ENCODE results near the gene DSCAML1. TPM values are rescaled to one million over a fixed set of nuclear protein-coding genes. Genes with fewer than 3 reads are reported as not detected.

Gene DSCAML1
- total RNA-seq, 2 donors from 2014 or later, result 0.08 TPM; not detected in 1

DNA sequence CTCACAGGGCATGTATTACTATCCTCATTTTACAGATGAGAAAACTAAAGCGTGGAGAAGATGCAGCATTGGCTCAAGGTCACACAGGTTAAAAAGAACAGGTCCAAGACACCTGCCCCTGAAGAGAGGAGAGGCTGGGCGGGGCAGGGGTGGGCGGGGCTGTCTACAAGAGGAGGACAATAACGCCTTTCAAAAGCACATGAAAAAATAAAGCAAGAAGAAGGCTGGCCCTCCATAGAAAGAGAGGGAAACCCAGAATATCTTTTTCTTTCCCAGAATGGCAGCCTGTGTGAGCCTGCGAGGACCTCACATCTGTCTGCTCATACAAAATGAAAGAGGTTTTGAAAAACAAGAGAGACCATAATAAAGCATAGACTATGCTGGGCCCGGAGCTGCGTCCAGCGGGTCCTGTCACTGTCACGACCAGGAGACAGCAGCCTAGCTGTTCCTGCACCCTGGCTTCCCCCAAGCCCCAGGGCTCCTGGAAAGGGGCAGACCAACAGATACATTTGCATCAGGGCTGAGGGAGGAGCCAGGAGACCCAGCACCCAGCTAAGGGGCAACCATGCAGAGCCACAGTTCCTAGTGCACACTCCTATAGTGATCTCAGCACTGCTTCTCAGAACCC lies 61.6 kb downstream of the DSCAML1 start:
- ATAC-seq, result no peak
- no peak for DNase-seq (ENCODE audit: low spot score)
- H3K4me1 Mint-ChIP-seq (ENCODE audit: low read depth in 2 of 2), result no peaks in the 10 kb centered on the region
- no peaks in the 10 kb centered on the region for H3K36me3 Mint-ChIP-seq
- no peaks in the 10 kb centered on the region for H3K9me3 Mint-ChIP-seq
- H3K4me3 Mint-ChIP-seq, result no peak overlapping the region
- no peak overlapping the region for H3K27ac Mint-ChIP-seq
- peaks cover 12 to 16% of the 10 kb centered on the region in 2 donors for H3K27me3 Mint-ChIP-seq

DNA sequence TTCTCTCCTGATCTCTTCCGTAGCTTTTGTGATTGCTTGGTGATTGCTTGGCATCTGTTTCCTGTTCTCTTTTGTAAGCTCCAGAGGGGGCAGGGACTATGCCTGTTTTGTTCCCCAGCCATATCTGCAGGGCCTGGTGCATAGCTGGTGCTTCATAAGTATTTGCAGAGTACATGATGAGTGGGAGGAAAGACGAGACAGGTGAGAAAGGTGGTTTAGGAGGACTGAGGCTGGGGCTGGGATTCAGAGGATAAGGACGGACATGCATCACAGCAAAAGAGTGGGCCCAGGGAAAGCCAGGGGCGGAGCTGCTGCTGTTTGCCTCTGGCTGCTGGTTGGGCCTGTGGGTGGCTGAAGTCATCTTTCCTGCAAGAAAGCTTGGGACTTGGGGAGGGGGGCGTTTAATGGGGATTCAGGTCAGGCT lies 62.4 kb downstream of the DSCAML1 start:
- ATAC-seq, result no peak
- H3K9me3 Mint-ChIP-seq, result no peaks in the 10 kb centered on the region
- H3K27ac Mint-ChIP-seq, result no peak overlapping the region
- DNase-seq (ENCODE audit: low spot score), result no peak
- peaks cover 12 to 13% of the 10 kb centered on the region in 2 donors for H3K27me3 Mint-ChIP-seq
- H3K4me3 Mint-ChIP-seq, result no peak overlapping the region
- no peaks in the 10 kb centered on the region for H3K4me1 Mint-ChIP-seq (ENCODE audit: low read depth in 2 of 2)
- no peaks in the 10 kb centered on the region for H3K36me3 Mint-ChIP-seq

DNA sequence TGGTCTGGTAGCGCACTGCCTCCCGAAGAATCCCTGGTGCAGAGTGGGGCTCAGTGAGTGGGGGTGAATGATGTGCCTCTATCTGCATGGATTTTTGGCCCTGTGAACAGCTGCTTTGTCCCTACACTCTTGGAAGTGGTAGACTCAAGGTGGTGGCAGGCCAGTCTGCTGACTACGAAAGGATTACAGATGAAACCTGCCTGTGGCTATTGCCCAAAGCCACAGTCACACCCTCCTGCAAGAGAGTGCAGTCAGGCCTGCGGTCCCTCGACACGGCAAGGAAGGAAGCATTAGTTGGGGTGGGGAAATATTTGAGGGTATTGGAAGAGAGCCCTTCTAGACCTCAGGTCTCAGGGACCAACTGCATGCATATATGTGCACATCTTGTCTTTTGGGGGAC lies 63.7 kb downstream of the DSCAML1 start:
- peaks cover 7 to 12% of the 10 kb centered on the region in 2 donors for H3K27me3 Mint-ChIP-seq
- no peaks in the 10 kb centered on the region for H3K4me1 Mint-ChIP-seq (ENCODE audit: low read depth in 2 of 2)
- no peak for ATAC-seq
- no peak for DNase-seq (ENCODE audit: low spot score)
- no peak overlapping the region for H3K4me3 Mint-ChIP-seq
- H3K36me3 Mint-ChIP-seq, result no peaks in the 10 kb centered on the region
- no peaks in the 10 kb centered on the region for H3K9me3 Mint-ChIP-seq
- no peak overlapping the region for H3K27ac Mint-ChIP-seq

DNA sequence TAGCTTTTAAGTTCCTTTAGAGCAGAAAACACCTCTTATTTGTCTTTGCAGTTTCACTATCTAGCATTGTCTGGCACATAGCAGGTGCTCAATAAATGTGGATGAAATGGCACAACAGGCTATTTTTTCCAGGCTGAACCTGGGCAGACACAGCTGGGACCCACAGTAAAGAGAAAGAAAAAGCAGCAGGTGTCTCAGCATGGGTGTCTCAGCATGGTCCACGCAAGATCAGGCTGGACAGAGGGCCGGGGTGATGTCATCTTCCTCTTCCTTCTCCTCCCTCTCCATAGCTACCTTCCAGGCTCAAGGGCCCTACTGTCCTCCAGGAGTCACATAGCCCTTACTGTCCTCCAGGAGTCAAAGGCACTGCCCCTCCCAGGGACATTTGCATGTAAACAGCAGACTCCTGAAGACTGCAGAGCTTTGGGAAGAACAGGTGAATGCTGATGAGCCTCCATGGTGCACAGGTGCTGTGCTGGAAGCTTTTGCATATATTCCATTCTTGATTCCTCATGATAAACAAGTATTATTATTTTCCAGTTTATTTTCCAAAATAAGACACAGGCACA lies 65.2 kb downstream of the DSCAML1 start:
- no peak for ATAC-seq
- no peaks in the 10 kb centered on the region for H3K36me3 Mint-ChIP-seq
- no peak for DNase-seq (ENCODE audit: low spot score)
- H3K9me3 Mint-ChIP-seq, result no peaks in the 10 kb centered on the region
- H3K27ac Mint-ChIP-seq, result no peak overlapping the region
- H3K4me1 Mint-ChIP-seq (ENCODE audit: low read depth in 2 of 2), result no peaks in the 10 kb centered on the region
- no peak overlapping the region for H3K4me3 Mint-ChIP-seq
- H3K27me3 Mint-ChIP-seq, result peaks cover 8 to 15% of the 10 kb centered on the region in 2 donors

DNA sequence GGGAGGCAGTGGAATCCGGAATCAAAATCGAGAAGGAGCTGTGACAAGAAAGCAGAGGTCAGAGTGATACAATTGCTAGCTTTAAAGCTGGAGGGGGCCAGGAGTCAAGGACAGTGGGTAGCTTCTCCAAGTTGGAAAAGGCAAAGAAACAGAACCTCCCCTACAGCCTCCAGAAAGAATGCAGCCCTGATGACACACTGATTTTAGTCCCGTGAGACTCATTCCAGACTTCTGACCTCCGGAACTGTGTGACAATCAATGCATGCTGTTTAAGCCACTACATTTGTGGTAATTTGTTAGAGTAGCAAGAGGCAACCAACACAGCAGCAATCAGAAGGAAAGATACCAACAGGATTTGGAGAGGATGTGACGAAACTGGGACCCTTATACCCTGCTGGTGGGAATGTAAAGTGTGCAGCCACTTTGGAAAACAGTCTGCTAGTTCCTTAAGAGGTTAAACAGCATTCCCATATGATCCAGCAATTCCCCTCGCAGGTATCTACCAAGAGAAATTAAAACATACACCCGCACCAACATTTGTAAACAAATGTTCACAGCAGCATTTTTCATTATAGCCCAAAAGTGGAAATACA lies 66.7 kb downstream of the DSCAML1 start:
- no peaks in the 10 kb centered on the region for H3K4me1 Mint-ChIP-seq (ENCODE audit: low read depth in 2 of 2)
- no peak overlapping the region for H3K27ac Mint-ChIP-seq
- ATAC-seq (no peak), DNase-seq (ENCODE audit: low spot score) (no peak)
- H3K27me3 Mint-ChIP-seq, result peaks cover 14 to 26% of the 10 kb centered on the region in 2 donors
- H3K4me3 Mint-ChIP-seq, result no peak overlapping the region
- no peaks in the 10 kb centered on the region for H3K9me3 Mint-ChIP-seq
- no peaks in the 10 kb centered on the region for H3K36me3 Mint-ChIP-seq

DNA sequence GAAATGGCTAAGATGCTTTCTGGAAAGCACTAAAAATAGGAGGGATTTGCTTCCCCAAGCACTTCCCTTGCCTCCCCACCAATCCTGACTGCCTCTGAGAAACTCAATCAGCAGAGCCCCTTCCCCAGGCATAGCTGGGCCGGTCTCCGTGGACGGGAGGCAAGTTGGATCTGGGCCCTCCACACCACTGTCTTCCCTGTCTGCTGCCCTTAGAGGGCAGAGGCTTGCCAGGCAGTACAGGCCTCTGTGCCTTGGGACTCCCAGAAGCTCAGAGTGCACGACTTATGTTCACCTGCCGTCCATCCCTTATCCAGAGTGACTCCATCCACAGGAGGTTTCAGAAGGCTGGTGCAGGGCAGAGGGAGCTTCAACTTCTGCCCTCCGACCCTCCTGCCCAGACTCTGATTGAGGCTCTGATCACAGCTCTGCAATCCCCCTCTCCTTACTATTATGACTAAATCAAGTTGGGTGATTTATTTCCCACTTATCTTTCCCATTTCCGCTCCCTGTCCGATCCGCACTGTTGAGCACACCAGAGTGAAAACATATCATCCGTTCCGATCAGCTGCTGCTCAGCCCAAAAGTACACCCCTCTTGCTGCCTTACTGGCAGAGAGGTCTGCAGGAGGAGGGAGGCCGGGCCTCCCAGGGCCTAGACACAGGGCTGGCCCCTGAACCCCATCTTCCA lies 71.8 kb downstream of the DSCAML1 start:
- peaks cover 18 to 19% of the 10 kb centered on the region in 2 donors for H3K27me3 Mint-ChIP-seq
- H3K9me3 Mint-ChIP-seq, result no peaks in the 10 kb centered on the region
- ATAC-seq (no peak), DNase-seq (ENCODE audit: low spot score) (no peak)
- no peaks in the 10 kb centered on the region for H3K4me1 Mint-ChIP-seq (ENCODE audit: low read depth in 2 of 2)
- no peaks in the 10 kb centered on the region for H3K36me3 Mint-ChIP-seq
- H3K4me3 Mint-ChIP-seq, result no peak overlapping the region
- no peak overlapping the region for H3K27ac Mint-ChIP-seq

DNA sequence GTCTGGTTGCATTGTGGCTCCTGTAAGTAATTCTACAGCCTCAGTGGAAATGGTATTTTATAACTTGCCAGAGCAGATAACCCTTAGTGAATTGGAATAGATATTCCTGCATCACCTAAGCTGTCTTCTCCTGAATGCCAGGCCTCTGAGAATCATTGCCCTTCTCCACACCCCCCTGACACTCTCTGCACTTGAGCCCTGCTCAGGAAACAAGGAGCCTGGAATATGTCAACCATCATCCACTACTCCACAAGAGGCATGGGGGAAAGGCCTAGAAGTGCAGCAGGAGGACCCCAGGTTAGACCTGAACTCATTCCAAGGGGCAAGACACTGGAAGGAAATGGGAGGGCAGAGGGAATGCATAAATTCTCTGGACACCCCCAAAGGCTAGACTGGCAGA lies 72.4 kb downstream of the DSCAML1 start:
- ATAC-seq (no peak), DNase-seq (ENCODE audit: low spot score) (no peak)
- Mint-ChIP-seq H3K27me3 (peaks cover 18 to 19% of the 10 kb centered on the region in 2 donors), H3K4me3 (no peak overlapping the region), H3K36me3 (no peaks in the 10 kb centered on the region), H3K9me3 (no peaks in the 10 kb centered on the region), H3K27ac (no peak overlapping the region), H3K4me1 (ENCODE audit: low read depth in 2 of 2) (no peaks in the 10 kb centered on the region)

DNA sequence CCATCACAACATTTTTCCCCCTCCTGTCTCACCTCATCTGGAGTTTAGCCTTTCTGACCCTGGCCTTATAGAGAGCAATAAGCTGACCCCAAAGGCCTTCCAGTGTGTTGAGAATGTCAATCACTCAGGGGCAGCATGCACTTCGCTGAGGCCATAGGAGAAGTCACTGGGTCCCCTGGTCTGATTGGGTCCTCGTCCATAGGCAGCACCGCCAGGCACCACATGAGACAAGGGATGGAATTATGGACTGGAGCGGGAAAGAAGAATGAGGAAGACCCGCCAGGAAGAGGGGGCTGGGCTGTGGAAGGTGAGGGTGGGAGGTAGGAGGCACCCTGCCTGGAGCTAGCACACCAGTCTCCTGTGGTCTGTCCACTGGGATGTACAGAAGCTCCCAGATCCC lies 72.9 kb downstream of the DSCAML1 start:
- DNase-seq (ENCODE audit: low spot score) (no peak), ATAC-seq (peak in 1 of 2 donors; percentile 17)
- Mint-ChIP-seq H3K36me3 (no peaks in the 10 kb centered on the region), H3K27ac (no peak overlapping the region), H3K4me3 (no peak overlapping the region), H3K4me1 (ENCODE audit: low read depth in 2 of 2) (no peaks in the 10 kb centered on the region), H3K27me3 (peaks cover 18 to 19% of the 10 kb centered on the region in 2 donors), H3K9me3 (no peaks in the 10 kb centered on the region)

DNA sequence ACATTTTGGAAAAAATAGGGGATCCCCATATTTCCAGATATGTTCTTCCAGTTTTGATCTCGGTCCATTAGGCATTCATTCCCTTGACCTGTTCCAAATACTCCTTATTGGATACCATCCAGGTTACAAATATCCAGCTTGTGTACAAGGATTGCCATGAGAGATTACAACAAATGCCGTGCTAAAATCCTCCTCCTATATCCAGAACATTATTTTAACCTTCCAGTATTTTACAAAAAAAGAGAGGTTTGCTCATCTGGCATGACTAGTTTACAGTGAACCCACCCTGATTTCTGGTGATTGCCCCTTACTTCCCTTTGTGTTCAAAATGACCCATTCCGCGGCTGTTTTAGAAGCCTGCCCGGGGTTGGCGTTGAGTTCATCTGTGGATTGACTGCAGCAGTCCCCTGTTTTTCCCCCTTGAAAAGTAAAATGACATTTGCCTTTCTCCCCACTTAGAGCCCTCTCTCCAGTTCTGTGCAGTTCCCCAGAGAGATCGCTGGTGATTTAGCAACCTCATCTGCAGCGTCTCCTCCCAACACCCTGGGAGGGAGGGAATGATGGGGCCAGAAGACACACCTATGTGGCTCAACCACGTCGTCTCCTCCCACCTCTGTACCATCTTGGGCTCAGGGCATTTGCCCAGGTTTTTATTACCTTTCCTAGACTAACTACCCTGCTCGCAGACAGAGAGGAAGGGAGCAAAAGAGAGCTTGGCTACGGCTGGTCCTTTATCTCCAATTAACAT lies 73.6 kb downstream of the DSCAML1 start:
- H3K27ac Mint-ChIP-seq, result no peak overlapping the region
- H3K9me3 Mint-ChIP-seq, result no peaks in the 10 kb centered on the region
- DNase-seq (ENCODE audit: low spot score), result no peak
- no peak overlapping the region for H3K4me3 Mint-ChIP-seq
- no peaks in the 10 kb centered on the region for H3K4me1 Mint-ChIP-seq (ENCODE audit: low read depth in 2 of 2)
- H3K36me3 Mint-ChIP-seq, result no peaks in the 10 kb centered on the region
- H3K27me3 Mint-ChIP-seq, result peaks cover 20 to 24% of the 10 kb centered on the region in 2 donors
- no peak for ATAC-seq

DNA sequence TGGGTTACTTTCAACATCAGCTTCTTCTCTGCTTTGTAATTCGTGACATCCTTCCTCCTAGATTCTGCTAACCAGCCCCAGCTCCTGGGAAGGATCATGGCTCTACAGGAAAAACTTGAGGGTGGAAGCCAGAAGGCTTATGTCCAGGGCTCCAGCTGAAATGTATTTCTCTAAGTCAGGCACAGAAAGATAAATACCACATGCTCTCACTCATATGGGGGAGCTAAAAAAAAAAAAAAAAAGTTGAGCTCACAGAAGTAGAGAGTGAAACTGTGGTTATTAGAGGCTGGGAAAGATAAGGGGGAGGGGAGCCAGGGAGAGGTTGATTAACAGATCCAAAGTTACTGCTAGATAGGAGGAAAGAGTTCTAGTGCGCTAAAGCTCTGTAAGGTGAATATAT lies 74.9 kb downstream of the DSCAML1 start:
- ATAC-seq (no peak), DNase-seq (ENCODE audit: low spot score) (no peak)
- H3K4me3 Mint-ChIP-seq, result no peak overlapping the region
- no peaks in the 10 kb centered on the region for H3K36me3 Mint-ChIP-seq
- peaks cover 15 to 17% of the 10 kb centered on the region in 2 donors for H3K27me3 Mint-ChIP-seq
- no peaks in the 10 kb centered on the region for H3K9me3 Mint-ChIP-seq
- H3K27ac Mint-ChIP-seq, result no peak overlapping the region
- H3K4me1 Mint-ChIP-seq (ENCODE audit: low read depth in 2 of 2), result no peaks in the 10 kb centered on the region

DNA sequence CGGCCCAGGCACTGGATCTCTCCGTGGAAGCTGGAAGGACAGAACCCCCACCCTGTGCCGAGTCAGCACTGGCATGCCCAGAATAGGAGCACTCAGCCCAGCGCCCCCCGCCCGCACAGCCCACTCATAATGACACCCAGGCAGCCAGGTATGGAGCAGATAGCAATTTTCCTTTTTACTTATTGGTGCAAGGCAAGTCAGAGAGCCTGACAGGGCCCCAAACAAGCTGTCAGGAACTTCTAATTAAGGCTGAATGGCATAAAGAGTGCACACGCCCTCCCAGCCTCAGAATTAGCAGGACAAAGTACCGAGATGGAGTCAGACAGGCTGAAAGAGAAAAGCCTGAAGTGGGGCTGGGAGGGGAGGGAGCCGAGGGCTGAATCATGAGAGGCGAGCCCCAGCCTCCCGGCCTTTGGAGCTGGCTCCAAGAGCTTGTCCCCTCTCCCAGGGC lies 76.9 kb downstream of the DSCAML1 start:
- ATAC-seq, result no peak
- Mint-ChIP-seq H3K4me1 (ENCODE audit: low read depth in 2 of 2) (no peaks in the 10 kb centered on the region), H3K4me3 (no peak overlapping the region), H3K9me3 (no peaks in the 10 kb centered on the region), H3K27ac (no peak overlapping the region), H3K36me3 (no peaks in the 10 kb centered on the region), H3K27me3 (peaks cover 6 to 8% of the 10 kb centered on the region in 2 donors)
- no peak for DNase-seq (ENCODE audit: low spot score)

DNA sequence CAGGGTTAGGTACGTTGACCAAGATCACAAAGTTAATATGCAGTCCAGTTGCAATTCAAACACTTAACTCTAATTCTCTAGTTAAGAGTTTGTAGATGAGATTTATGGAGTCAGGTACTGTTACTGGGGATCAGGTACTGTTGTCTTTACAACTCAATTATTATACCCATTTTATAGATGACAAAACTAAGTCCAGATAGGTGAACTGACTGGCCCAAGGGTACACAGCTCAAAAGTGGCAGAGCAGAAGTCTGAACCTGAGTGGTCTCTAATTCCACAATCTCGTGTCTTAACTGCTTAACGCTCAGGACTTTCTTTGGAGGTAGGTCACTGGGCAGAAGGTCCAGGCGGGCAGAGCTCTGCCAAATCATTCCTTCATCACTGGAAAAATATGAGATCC lies 77.5 kb downstream of the DSCAML1 start:
- no peak overlapping the region for H3K4me3 Mint-ChIP-seq
- no peak for ATAC-seq
- H3K9me3 Mint-ChIP-seq, result no peaks in the 10 kb centered on the region
- no peaks in the 10 kb centered on the region for H3K4me1 Mint-ChIP-seq (ENCODE audit: low read depth in 2 of 2)
- no peak overlapping the region for H3K27ac Mint-ChIP-seq
- peaks cover 6 to 8% of the 10 kb centered on the region in 2 donors for H3K27me3 Mint-ChIP-seq
- no peaks in the 10 kb centered on the region for H3K36me3 Mint-ChIP-seq
- DNase-seq (ENCODE audit: low spot score), result no peak

DNA sequence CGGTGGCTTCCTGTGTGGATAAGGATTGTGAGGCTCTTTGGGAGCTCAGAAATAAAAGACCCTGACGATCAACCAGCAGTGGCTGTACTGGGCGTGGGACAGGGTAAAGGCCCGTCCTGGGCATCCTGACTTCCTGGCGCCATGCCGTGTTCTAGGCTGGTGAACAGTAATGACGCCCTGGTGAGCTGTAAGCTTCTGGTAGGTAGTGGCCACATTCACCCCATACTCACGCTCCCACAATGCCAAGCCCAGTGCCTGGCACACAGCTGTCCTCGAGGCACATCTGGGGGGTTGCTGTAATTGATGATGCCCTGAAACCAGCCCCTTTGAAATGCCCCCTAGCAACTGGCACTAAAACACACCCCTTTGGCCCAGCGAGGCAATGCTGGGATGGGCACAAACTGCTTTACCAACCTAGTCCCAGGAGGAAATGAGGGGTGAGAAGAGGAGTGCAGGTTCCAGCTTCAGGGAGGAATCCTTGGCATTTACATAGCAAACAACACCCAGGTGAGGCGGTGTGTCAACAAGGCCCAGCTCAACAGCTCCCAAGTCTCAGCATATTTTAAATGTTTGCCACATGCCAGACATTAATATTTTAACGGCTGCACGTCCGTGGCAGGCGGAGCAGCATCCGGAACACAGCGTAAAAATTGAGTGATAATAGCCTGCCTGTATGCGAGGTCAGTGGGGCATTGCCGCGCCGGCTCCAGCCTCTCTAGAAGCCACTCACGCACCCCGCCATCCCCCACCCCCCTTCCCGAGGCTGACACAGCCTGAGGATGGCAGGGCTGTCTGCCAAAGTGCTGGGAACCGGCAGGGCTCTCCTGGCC lies 79.3 kb downstream of the DSCAML1 start:
- H3K9me3 Mint-ChIP-seq, result no peaks in the 10 kb centered on the region
- H3K36me3 Mint-ChIP-seq, result no peaks in the 10 kb centered on the region
- no peak for ATAC-seq
- H3K4me3 Mint-ChIP-seq, result no peak overlapping the region
- no peak overlapping the region for H3K27ac Mint-ChIP-seq
- DNase-seq (ENCODE audit: low spot score), result no peak
- H3K27me3 Mint-ChIP-seq, result peaks cover 7 to 22% of the 10 kb centered on the region in 2 donors
- no peaks in the 10 kb centered on the region for H3K4me1 Mint-ChIP-seq (ENCODE audit: low read depth in 2 of 2)
